ENCODE data around the gene RFX3. TPM values are rescaled to one million over a fixed set of nuclear protein-coding genes. Genes with fewer than 3 reads are reported as not detected.

Gene RFX3
- total RNA-seq, 1 experiment from 2014 or later = 9.9 TPM

GRCh38 chr9:3361116-3361515, 164.7 kb downstream of the RFX3 start:
- Mint-ChIP-seq H3K4me3 (no peak overlapping the region), H3K27ac (peak overlapping the region; percentile 6 to 87 (median 70); a peak in 6 of 7 replicates), H3K9me3 (no peaks in the 10 kb centered on the region), H3K27me3 (ENCODE audit: low read depth) (no peaks in the 10 kb centered on the region), H3K4me1 (peaks cover 27 to 29% of the 10 kb centered on the region in 2 experiments), H3K36me3 (ENCODE audit: insufficient read depth in 1 of 3, low read depth in 3 of 3) (peaks cover 0 to 4% (median 2%) of the 10 kb centered on the region in 3 experiments; a peak in 2 of 7 replicates)
- H3K14ac ChIP-seq (ENCODE audit: insufficient read depth, low read length) = no peak overlapping the region
- no peak overlapping the region for H4K5ac ChIP-seq (ENCODE audit: insufficient read length, low read depth, low read length)
- no peak overlapping the region for H2BK12ac ChIP-seq (ENCODE audit: insufficient read length, low read depth, low read length)
- no peak overlapping the region for H2BK15ac ChIP-seq (ENCODE audit: low read depth, low read length)
- DNase-seq = no peak
- no CpG with 5 or more reads among the region's 4 CpGs for WGBS (ENCODE audit: extremely low coverage, insufficient read length, low lambda C conversion rate)
- H3K18ac ChIP-seq (ENCODE audit: insufficient read length, low read depth, low read length) = no peak overlapping the region
- no peaks in the 10 kb centered on the region for H3K79me1 ChIP-seq (ENCODE audit: insufficient read depth, low read depth, low read length, poor library complexity, severe bottlenecking)
- TF ChIP-seq CTCF (conservative IDR thresholded peaks at IDR 0.05) = no peak
- H3T11ph ChIP-seq (ENCODE audit: low read length) = no peak overlapping the region
- no peak overlapping the region for H2BK20ac ChIP-seq (ENCODE audit: low read depth, low read length, poor library complexity, severe bottlenecking)
- H2AFZ ChIP-seq (ENCODE audit: low read length) = no peak overlapping the region
- H3K23me2 ChIP-seq (ENCODE audit: insufficient read length, low read depth, low read length, poor library complexity, severe bottlenecking) = no peaks in the 10 kb centered on the region
- H2BK5ac ChIP-seq (ENCODE audit: insufficient read length, low read length) = no peak overlapping the region
- no peaks in the 10 kb centered on the region; the same call in 1 of the 2 replicates for H3K4me1 ChIP-seq (ENCODE audit: insufficient read depth, low read length)
- H3K23ac ChIP-seq (ENCODE audit: insufficient read length, low read depth, low read length) = no peak overlapping the region
- H3K27ac ChIP-seq (ENCODE audit: insufficient read length, low read depth, low read length) = no peak overlapping the region
- no peaks in the 10 kb centered on the region for H3K9me3 ChIP-seq (ENCODE audit: control insufficient read depth, low read depth, low read length)
- no peak overlapping the region for H2BK120ac ChIP-seq (ENCODE audit: low read depth, low read length, poor library complexity, severe bottlenecking)
- no peaks in the 10 kb centered on the region for H3K27me3 ChIP-seq (ENCODE audit: insufficient read depth, low read length)
- H3K4me2 ChIP-seq (ENCODE audit: insufficient read depth, insufficient read length, low read length) = no peak overlapping the region
- H3K4ac ChIP-seq (ENCODE audit: low read depth, low read length) = no peak overlapping the region
- H3K9ac ChIP-seq (ENCODE audit: extremely low read depth, insufficient read length, low read length) = no peak overlapping the region
- no peaks in the 10 kb centered on the region for H3K79me2 ChIP-seq (ENCODE audit: insufficient read depth, low read length)
- no peaks in the 10 kb centered on the region for H4K20me1 ChIP-seq (ENCODE audit: control insufficient read depth, insufficient read depth, insufficient read length)
- H4K8ac ChIP-seq (replicated peaks; ENCODE audit: insufficient read length, low read depth, low read length) = no peak overlapping the region
- H3K56ac ChIP-seq (ENCODE audit: insufficient read length, low read depth, low read length) = no peak overlapping the region
- H4K91ac ChIP-seq (ENCODE audit: insufficient read length, low read depth, low read length) = no peak overlapping the region
- no peak overlapping the region for H2AK5ac ChIP-seq (ENCODE audit: insufficient read length, low read length)

Data from H9 (cell line).